HepG2 (cell line): ENCODE results near the gene CMIP. TPM values are rescaled to one million over a fixed set of nuclear protein-coding genes. Genes with fewer than 3 reads are reported as not detected.

Experiments
- ATAC-seq: fragments of 200-7000 bp; cut with Tn5 transposase; 3 replicates; pipeline ENCODE4 v1.9.1; 2020; ENCODE audit warnings: mild to moderate bottlenecking, moderate library complexity
- BruUV-seq: library from RNA; stranded (reverse); fragments of 400-500 nt; replicated peaks from 2 replicates; lab custom pipeline; 2021; lab: Mats Ljungman, UMichigan
- CTCF ChIA-PET: fragments of 300-600 bp; formaldehyde crosslinking; extraction: SDS; loops from one replicate; lab custom pipeline; 2021; ENCODE audit warnings: low total read pairs, inconsistent platforms, low intra/inter-chr PET ratio; lab: Yijun Ruan, JAX
- POLR2A ChIA-PET: fragments of 350-600 bp; sonication (Branson Sonifier 250); formaldehyde crosslinking; loops from one replicate; lab custom pipeline; 2020; ENCODE audit warnings: antibody characterized with exemption, inconsistent platforms; lab: Yijun Ruan, JAX
- DNase-seq: peaks from one replicate; pipeline ENCODE4 v3.0.0-alpha.2; 2015; ENCODE audit warnings: low spot score
- FAIRE-seq: peaks from 3 replicates; lab custom pipeline; 2011; peaks lifted over from hg19 to GRCh38; lab: Jason Lieb, UNC
- H2AFZ ChIP-seq: one replicate; pipeline ENCODE4 v1.6.1; 2011; ENCODE audit warnings: low read length, inconsistent platforms
- H3K27ac ChIP-seq: fragments of 300-600 bp; 3 replicates; pipeline ENCODE4 v1.8.0; 2011; ENCODE audit warnings: mixed run types, mild to moderate bottlenecking, mixed read lengths, low read length, inconsistent platforms; ENCODE audit not compliant: insufficient read depth; ENCODE audit errors: extremely low read length
- H3K27me3 ChIP-seq, 2 experiments: fragments of 200-600 bp in 1 of 2; 2 replicates in 1 of 2; 3 replicates in 1 of 2; pipeline versions ENCODE4 v1.6.0 to v1.8.0; 2011; ENCODE audit warnings: low read length in 2 of 2, mild to moderate bottlenecking in 2 of 2, moderate library complexity in 2 of 2, inconsistent platforms in 1 of 2; ENCODE audit not compliant: insufficient read depth in 2 of 2, control insufficient read depth in 1 of 2
- H3K36me3 ChIP-seq, 2 experiments: fragments of 200-600 bp in 1 of 2; replicated peaks in 1 of 2; 2 replicates in 1 of 2; 3 replicates in 1 of 2; pipeline versions ENCODE4 v1.5.1 to v1.8.0; 2011; ENCODE audit warnings: low read length in 2 of 2, inconsistent platforms in 1 of 2; ENCODE audit not compliant: insufficient read depth in 2 of 2, control insufficient read depth in 1 of 2
- H3K4me1 ChIP-seq: 2 replicates; pipeline ENCODE4 v1.5.1; 2012; ENCODE audit warnings: low read length, inconsistent platforms; ENCODE audit not compliant: insufficient read depth
- H3K4me2 ChIP-seq: 2 replicates; pipeline ENCODE4 v1.6.0; 2011; ENCODE audit warnings: low read depth, low read length, inconsistent platforms
- H3K4me3 ChIP-seq, 3 experiments: fragments of 200-600 bp in 1 of 3; sonication (generic), shearing (Covaris generic) in 1 of 3; replicated peaks in 1 of 3; 2 replicates each; pipeline ENCODE4 v1.5.1; 2011 to 2016; ENCODE audit warnings: low read length in 3 of 3, inconsistent platforms in 2 of 3, low read depth in 2 of 3, mild to moderate bottlenecking in 2 of 3, control low read depth in 1 of 3, mixed read lengths in 1 of 3; ENCODE audit not compliant: insufficient read depth in 1 of 3
- H3K79me2 ChIP-seq: one replicate; pipeline ENCODE4 v1.6.1; 2011; ENCODE audit warnings: low read length, inconsistent platforms; ENCODE audit not compliant: insufficient read depth
- H3K9ac ChIP-seq: 2 replicates; pipeline ENCODE4 v1.6.0; 2011; ENCODE audit warnings: mild to moderate bottlenecking, low read depth, low read length, inconsistent platforms; ENCODE audit not compliant: insufficient read depth
- H3K9me3 ChIP-seq: 2 replicates; pipeline ENCODE4 v1.5.1; 2012; ENCODE audit warnings: mild to moderate bottlenecking, low read length
- H4K20me1 ChIP-seq: 2 replicates; pipeline ENCODE4 v1.6.0; 2011; ENCODE audit warnings: inconsistent platforms, mild to moderate bottlenecking, low read length, moderate library complexity; ENCODE audit not compliant: insufficient read depth
- CBFB ChIP-seq: sonication (generic); formaldehyde crosslinking; IDR thresholded peaks from 2 replicates; pipeline ENCODE4 v1.4.0; 2020; ENCODE audit warnings: missing genetic modification reagents
- CENPX ChIP-seq: sonication (generic); formaldehyde crosslinking; IDR thresholded peaks from 2 replicates; pipeline ENCODE4 v1.9.0; 2021; ENCODE audit warnings: mild to moderate bottlenecking, missing genetic modification reagents, moderate library complexity
- DDIT3 ChIP-seq: sonication (generic); formaldehyde crosslinking; IDR thresholded peaks from 2 replicates; pipeline ENCODE4 v1.4.0; 2020; ENCODE audit warnings: mild to moderate bottlenecking, missing genetic modification reagents
- HES4 ChIP-seq: sonication (generic); formaldehyde crosslinking; IDR thresholded peaks from 2 replicates; pipeline ENCODE4 v1.9.0; 2021; ENCODE audit warnings: mild to moderate bottlenecking, missing genetic modification reagents, borderline replicate concordance
- KDM2A ChIP-seq: sonication (generic); formaldehyde crosslinking; IDR thresholded peaks from 2 replicates; pipeline ENCODE4 v1.4.0; 2020; ENCODE audit warnings: low read depth, missing genetic modification reagents, borderline replicate concordance
- KDM5B ChIP-seq: sonication (generic); formaldehyde crosslinking; IDR thresholded peaks from 2 replicates; pipeline ENCODE4 v1.4.0; 2020; ENCODE audit warnings: missing genetic modification reagents, mild to moderate bottlenecking, borderline replicate concordance
- RFX1 ChIP-seq: fragments of 450-650 bp; IDR thresholded peaks from 2 replicates; pipeline ENCODE4 v1.6.1; 2017
- ZKSCAN5 ChIP-seq: sonication (generic); formaldehyde crosslinking; IDR thresholded peaks from 2 replicates; pipeline ENCODE4 v1.5.1; 2020; ENCODE audit warnings: mild to moderate bottlenecking, missing genetic modification reagents
- ZNF670 ChIP-seq: sonication (generic); formaldehyde crosslinking; IDR thresholded peaks from 2 replicates; pipeline ENCODE4 v1.8.0; 2022; ENCODE audit warnings: mild to moderate bottlenecking, missing genetic modification reagents, borderline replicate concordance
- ZNF674 ChIP-seq: sonication (generic); formaldehyde crosslinking; IDR thresholded peaks from 2 replicates; pipeline ENCODE4 v1.5.0; 2020; ENCODE audit warnings: low read depth, mild to moderate bottlenecking, missing genetic modification reagents
- WGBS: methylation state at CpG from one replicate; pipeline ENCODE4 v1.1.6; 2017; ENCODE audit warnings: low lambda C conversion rate; 5-methylcytosine and 5-hydroxymethylcytosine counted together
- in situ Hi-C: cut with HindIII; loops from 2 replicates; pipeline ENCODE4 v1.10.0; 2017; ENCODE audit warnings: low pct_unique_long_range_greater_than_20kb; ENCODE audit not compliant: extremely low pct_ligation_motif_present
- intact Hi-C: fragments of 100-400 bp; cut with micrococcal nuclease; formaldehyde crosslinking; loops from one replicate; pipeline ENCODE4 v1.10.0; 2022; ENCODE audit not compliant: unreplicated experiment
- polyA plus RNA-seq, 8 experiments: library from polyadenylated mRNA; depleted of rRNA in 3 of 8; stranded (reverse) in 7 of 8; unstranded in 1 of 8; fragments of >200 nt; fragmentation: Illumina TruSeq in 4 of 8; extraction: Trizol in 4 of 8; gene quantifications; 2 replicates each; pipeline versions ENCODE4 v1.2.1 to v1.2.3, GENCODE V29; 2011 to 2016; ENCODE audit warnings: low read depth in 4 of 8, missing spikeins in 1 of 8, mixed read lengths in 1 of 8; ENCODE audit not compliant: insufficient read depth in 1 of 8
- total RNA-seq, 5 experiments: library from RNA; depleted of rRNA; stranded (reverse); fragments of >200 nt; fragmentation: Illumina TruSeq; extraction: Trizol; gene quantifications; 2 replicates each; pipeline ENCODE4 v1.2.3, GENCODE V29; 2016; ENCODE audit warnings: low read depth in 1 of 5

Gene CMIP
- total and polyA plus RNA-seq, 2 of the 13 experiments (the other 11 are each of a cell fraction or from before 2014, with no cell fraction given): 10.9 to 18.1 TPM

GRCh38 chr16:81397879-81398520 lies 46.6 kb upstream of the CMIP start:
- Histone ChIP-seq H3K4me1 (peaks cover 9% of the 10 kb centered on the region; the same call in 1 of the 2 replicates), H2AFZ (no peak overlapping the region), H3K4me2 (no peak overlapping the region), H3K27ac (no peak overlapping the region), H3K4me3 (no peak overlapping the region), H3K9me3 (peaks cover 6% of the 10 kb centered on the region; the same call in 1 of the 2 replicates), H3K79me2 (no peaks in the 10 kb centered on the region), H4K20me1 (no peaks in the 10 kb centered on the region), H3K36me3 (no peaks in the 10 kb centered on the region), H3K27me3 (peaks cover 2% of the 10 kb centered on the region in 2 experiments; a peak in 1 of 5 replicates), H3K9ac (no peak overlapping the region)
- POLR2A ChIA-PET: no interaction called here
- no peak for ATAC-seq
- CTCF ChIA-PET: no interaction called here
- DNase-seq: no peak
- 61% methylated on average over 14 of the region's 14 CpGs for WGBS
- TF ChIP-seq RFX1: no peak
- no peak for TF ChIP-seq CENPX (CRISPR knock-in tag)
- no peak for TF ChIP-seq HES4 (CRISPR knock-in tag)
- TF ChIP-seq ZKSCAN5 (CRISPR knock-in tag): no peak
- TF ChIP-seq KDM2A (CRISPR knock-in tag): no peak
- TF ChIP-seq ZNF670 (CRISPR knock-in tag): no peak
- TF ChIP-seq ZNF674 (CRISPR knock-in tag): no peak
- no peak for TF ChIP-seq KDM5B (CRISPR knock-in tag)
- no peak for TF ChIP-seq CBFB (CRISPR knock-in tag)
- no peak for TF ChIP-seq DDIT3 (CRISPR knock-in tag)
- no peak for FAIRE-seq
- intact Hi-C loops: no loop called here
- in situ Hi-C loops: no loop called here
- BruUV-seq: no TSS peak
